DMS153 treated with DMSO at 0.1 percent for 48 hours (cell line): ENCODE measurements around the gene NAPSA.
"Not testable (repeated sequence)": the region's sequence is repeated elsewhere in the genome, so short reads cannot be mapped to it uniquely, and the experiment has no call there.

Experiments used
- DNase-seq: peaks from one replicate; lab custom pipeline; 2025; ENCODE audit not compliant: unreplicated experiment; lab: John Stamatoyannopoulos, UW

The NAPSA gene

GRCh38 chr19:50331994-50332243 is 33.5 kb downstream of the NAPSA start:
- no peak for DNase-seq

GRCh38 chr19:50331221-50331993 is 34.0 kb downstream of the NAPSA start:
- DNase-seq = no peak

DNA sequence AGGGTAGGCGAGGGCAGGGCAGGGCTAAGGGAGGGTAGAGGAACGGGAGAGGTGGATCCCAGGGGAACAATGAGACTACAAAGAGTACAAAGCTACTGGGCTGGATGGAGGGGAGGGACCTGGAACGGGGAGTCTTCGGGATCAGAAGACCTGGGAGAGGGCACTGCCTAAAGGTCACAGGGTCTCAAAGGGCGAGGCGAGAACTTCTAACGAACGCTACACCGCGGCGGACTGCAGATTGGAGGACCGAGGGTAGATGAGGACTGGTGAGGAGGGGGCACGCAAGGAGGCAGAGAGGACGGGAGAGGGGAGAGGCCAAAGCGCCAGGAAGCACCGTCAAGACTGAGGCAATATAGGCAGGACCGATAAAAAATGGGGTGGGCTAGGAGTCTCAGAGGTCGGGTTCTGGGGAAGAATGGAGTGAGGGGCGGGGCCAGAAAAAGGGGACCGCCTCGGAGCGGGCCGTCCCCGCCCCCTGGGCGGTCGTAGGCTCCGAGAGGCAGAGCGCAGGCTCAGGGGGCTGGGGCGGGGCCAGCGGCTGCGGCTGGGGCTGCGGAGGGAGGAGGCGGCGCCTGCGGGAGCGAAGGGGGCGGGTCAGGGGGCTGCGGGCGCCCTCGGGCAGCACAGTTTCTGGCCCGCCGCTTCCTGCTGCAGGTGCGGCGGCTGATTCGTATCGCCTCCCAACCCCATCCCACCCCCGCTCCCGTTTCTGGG is 34.9 kb downstream of the NAPSA start:
- DNase-seq = peak; percentile 86

DNA sequence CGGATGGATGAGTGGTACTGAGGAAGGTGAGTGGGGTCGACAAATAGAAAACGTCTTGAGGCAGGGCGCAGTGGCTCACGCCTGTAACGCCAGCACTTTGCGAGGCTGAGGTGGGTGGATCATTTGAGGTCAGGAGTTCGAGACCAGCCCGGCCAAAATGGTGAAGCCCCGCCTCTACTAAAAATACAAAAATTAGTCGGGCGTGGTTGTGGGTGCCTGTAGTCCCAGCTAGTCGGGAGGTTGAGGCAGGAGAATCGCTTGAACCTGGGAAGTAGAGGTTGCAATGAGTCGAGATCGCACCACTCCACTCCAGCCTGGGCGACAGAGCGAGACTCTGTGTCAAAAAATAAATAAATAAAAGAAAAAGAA is 35.5 kb downstream of the NAPSA start:
- DNase-seq = not testable (repeated sequence)

DNA sequence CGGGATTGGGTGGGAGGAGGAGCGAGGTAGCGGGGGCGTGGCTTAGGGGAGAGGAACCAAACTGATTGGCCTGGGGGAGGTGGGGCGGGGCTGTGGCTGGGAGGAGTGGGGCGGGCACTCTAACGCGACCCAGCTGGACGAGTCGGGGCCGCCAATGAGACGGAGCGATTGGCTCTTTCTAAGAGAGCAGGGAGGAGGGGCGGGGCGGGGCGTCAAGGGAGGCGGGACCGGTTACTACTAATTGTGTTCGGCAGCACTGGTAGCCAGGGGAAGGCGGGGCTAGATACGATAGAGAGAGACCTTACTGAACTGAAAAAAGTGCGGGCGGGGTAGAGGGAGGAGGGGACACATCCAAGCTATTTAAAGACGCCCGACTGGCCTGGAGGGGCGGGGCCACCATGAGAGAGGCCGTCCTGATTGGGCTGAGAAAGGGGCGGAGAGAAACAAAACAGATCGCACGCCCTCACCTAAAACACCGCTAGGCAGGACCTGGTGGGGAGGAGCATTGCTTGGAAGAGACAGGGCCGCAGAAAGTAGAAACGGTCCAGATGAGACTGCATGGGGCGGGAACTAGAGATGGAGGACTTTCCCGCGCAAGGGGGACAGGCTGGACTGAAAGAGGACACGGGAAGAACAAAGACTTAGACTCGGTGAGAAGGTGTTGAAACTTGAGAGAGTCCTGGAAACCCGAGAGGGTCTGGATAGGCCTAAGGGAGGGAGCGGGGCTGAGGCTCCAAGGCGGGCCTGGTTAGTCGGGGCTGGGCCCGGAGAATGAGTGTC is 36.1 kb downstream of the NAPSA start, which contains the start of gene KCNC3:
Gene KCNC3, minus strand, starts transcription at position 232 of the 780 bp plus-strand sequence. CDS start 295 bp downstream, outside the sequence.
- peak; percentile 99 for DNase-seq

DNA sequence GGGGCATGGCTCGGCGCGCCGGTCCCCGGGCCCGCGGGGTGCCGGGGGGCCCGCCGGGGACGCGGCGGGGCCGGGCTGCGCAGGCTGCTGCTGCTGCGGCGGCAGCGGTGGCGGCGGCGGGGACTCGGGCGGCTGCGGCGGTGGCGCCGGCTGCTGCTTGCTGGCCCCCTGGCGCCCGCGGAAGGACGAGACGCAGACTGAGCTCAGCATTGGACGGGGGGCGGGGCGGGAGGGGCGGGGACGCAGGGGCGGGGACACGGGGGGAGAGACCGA is 36.6 kb downstream of the NAPSA start:
- no peak for DNase-seq

DNA sequence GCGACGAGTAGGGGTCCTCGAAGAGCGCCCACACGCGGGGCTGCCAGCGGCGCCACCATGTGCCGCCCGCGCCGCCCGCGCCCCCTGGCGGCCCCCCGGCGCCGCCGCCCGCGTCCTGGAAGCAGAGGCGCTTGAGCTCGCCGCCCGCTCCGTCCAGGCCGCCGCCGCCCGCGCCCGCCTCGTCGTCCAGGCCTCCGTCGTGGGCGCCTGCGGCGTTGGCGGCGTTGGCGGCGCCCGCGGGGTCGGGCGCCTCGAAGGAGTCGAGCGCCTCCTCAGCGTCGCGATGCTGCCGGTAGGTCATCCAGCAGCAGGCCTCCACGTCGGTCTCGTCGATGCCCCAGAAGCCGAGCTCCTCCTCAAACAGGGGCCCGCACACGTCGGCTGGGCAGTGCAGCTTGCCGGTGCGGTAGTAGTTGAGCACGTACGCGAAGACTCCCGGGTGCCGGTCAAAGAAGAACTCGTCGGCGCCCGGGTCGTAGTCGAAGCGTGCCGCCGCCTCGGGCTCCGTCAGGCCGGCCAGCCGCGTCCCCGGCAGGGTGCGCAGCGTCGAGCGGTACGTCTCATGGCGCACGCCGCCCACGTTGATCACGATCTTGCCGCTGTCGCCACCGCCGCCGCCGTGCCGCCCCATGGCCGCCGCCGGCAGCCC is 37.1 kb downstream of the NAPSA start:
- no peak for DNase-seq

DNA sequence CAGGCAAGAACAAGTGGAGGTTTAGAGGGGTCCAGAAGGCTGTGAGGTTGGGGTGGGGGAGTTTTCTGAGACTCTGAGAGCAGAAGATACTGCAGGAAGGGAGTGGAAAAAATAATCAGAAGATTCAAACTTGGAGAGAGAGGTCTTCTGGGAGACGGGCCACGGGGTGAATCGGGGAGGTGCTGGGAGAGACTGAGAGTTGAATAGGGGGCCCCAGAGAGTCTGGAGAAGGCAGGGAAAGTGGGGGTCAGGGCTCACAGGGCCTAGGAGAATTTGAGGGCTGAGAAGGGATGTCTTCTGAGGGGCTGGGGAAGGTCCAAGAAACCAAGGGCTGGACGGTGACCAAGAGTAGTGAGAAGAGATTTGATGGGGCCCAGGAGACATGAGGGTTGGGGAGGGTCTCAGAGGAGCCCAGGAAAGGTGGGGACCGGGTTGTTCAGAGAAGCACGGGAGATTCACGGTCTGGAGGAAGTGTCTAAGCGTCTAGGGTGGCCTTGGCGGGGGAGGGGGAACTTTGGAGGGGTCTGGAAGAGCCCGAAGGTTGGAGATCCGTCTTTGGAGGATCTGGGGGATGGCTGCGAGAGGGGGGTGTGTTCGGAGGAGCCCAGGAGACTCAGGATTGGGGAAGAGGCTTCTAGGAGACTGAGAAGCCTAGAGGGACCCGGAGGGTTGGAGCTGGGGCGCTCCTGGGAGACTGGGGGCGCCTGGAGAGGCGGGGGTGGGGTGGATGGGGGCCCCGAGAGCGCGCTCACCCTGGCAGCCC is 37.8 kb downstream of the NAPSA start:
- DNase-seq = no peak

DNA sequence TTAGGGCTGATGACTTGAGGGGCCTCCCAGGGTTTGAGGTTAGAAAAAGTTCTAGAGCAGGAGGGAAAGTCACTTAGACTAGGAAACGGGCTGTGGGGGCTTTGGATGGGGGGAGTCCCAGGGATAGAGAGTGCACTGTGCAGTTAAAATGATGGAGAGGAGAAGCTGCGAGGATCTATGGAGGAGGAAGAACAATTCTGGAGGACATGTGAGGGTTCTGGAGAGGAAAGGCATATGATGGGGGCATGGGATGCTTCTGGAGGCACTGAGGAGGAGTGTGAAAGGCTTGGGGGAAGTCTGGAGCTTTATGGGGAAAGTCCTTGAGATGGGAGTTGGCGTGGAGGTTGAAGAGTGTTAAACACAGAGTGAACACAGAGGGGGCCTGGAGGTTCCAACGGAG is 38.4 kb downstream of the NAPSA start:
- no peak for DNase-seq

- DNase-seq = no peak
Observed at GRCh38 chr19:50326101-50326664, 39.3 kb downstream of the NAPSA start.

DNA sequence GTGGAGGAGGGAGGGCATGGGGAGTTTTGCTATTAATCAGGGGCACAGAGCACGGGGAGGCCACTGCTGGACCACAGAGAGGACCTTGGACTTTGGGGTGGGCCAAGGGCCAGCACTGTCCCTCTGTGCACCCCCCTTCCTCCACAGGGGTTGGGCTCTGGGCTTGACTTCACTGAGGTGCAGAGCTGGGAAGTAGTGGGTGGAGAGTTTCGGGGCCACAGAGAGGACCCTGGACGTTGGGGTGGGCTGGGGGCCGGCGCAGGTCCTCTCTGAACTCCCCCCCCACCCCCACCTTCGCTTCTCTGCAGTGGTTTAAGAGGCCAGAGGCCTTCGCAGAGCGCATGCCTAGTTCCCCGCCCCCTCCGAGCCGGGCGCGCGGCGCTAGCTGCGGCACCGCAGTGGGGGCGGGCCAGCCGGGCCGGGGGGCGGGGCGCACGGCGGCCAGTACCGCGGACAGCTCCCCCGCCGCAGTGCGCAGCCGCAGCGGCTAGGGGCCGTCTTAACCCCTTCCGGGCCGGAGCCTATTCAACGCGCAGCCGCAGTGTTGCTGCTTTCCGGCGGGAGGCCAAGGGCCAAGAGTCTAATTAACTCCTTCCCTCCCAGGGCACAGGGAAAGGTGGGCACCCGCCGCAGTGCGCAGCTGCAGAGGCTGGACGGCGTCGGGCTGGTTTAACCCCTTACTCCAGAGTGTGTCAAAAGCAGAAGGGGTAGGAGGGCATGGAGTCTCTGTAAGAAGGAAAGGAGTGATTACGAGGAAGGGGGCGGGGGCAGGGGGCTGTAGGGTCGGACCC is 39.9 kb downstream of the NAPSA start:
- DNase-seq = peak; percentile 91

DNA sequence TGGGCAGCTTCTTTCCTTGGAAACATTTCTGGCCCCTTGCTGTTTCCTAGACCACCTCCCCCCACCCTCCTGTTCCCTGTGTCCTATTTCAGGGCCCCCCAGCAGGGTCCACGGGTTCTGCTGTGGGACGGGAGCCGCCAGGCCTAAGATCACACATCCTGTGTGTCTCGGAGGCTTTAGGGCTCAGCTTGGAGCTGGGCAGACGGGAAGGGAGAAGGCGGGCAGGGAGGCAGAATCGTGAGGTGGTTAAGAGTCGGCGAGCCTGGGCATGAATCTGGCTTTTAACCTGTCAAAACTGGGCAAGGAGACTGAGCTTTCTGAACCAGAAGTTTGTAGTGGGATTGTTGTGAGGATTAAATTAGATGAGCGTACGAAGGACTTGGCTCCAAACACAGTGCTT is 41.1 kb downstream of the NAPSA start:
- DNase-seq = no peak

DNA sequence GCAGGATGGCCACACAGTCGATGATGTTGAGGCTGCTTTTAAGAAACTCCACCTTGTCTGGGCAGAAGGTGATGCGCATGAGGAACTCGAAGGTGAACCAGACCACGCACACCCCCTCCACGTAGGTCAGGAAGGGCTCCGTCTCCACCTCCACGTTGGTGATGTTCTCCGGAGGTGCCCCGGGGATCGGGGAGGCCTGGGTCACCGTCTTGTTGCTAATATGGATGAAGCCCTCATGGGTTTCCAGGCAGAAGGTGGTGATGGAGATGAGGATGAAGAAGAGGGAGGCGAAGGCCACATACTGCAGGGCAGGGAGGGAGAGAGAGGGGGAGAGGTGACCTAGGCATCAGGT is 41.7 kb downstream of the NAPSA start:
- no peak for DNase-seq

DNA sequence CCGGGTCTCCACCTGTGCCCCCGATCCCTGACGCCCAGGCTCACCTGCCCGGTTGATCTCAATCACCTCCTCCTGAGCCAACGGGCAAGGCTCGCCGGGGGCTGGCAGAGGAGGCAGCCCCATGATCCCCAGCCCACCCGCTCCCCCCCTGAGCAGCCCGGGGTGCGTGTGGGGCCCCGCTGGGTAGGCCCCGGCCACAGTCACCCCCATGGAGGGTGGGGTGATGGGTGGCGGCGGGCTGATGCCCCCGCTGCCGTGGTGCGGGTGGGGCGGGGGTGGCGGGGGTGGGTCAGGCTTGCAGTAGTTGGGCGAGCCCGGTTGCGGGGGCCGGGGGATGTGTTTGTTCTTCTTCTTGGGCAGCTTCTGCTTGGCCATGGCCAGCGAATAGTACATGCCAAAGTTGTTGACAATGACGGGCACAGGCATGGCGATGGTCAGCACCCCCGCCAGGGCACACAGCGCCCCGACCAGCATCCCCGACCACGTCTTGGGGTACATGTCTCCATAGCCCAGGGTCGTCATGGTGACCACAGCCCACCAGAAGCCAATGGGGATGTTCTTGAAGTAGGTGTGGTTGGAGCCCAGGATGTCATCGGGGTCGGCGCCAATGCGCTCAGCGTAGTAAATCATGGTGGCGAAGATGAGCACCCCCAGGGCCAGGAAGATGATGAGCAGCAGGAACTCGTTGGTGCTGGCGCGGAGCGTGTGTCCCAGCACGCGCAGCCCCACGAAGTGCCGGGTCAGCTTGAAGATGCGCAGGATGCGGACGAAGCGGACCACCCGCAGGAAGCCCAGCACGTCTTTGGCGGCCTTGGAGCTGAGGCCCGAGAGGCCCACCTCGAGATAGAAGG is 42.3 kb downstream of the NAPSA start:
- DNase-seq = no peak

DNA sequence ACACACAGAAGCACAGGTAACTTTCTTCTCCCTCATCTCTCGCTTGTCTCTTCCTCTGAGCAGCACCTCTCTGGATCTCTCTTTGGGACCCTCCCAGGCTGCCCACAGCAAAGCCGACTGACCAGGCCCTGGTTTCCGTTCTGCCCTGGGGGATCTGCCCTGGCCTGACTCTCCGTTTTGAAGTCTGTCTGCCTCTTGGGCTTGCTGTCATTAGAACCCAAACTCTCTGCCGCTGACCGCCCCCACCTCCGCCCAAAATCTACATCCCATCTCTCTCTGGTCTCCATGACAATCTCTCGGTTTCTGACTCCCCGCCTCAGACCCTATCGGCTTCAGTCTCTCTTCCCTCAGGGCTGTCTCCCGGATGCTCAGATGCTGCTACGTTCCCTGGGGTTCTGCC is 43.2 kb downstream of the NAPSA start:
- DNase-seq = no peak

GRCh38 chr19:50321831-50322230 is 43.6 kb downstream of the NAPSA start:
- DNase-seq = no peak

DNA sequence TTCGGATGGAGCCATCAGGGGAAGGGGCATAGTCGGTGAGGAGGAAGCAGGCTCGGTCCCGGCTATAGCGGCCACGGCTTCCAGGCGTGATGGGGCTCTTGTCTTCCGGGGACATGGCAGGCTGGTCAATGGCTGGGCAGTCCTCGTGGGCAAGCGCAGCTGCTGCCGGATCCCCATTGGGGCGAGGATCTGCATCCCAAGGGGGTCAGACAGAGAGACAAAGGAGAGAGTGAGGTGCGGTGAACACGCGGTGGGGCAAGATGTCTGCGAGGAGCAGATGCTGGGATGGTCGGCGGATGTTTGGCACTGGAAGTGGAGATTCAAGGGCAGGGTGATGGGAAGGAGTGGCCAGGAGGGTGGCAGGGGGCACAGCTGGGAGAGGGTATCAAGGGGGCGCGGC is 44.8 kb downstream of the NAPSA start:
- DNase-seq = no peak

GRCh38 chr19:50320051-50320450 is 45.4 kb downstream of the NAPSA start:
- no peak for DNase-seq

DNA sequence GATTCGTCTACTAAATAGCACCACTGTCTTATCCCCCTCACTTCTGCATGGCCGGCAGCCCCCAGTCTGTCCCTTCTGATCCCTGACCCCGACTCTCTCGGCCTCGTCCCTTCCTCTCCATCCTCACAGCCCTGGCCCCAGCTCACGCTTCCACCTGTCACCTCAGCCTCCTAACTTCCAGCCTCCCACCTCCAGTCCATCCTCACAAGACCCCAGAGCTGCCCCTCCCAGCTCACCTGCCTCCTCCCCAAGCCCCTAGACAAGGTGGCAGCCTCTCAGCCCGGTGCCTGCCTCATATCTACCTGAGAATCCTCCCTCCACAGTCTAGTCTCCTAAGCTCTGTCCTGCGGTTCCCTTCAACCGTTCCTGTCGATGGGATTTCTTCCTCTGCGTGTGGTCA is 46.3 kb downstream of the NAPSA start:
- no peak for DNase-seq
